ENCODE data around the gene MRGPRG.

Gene MRGPRG

DNA sequence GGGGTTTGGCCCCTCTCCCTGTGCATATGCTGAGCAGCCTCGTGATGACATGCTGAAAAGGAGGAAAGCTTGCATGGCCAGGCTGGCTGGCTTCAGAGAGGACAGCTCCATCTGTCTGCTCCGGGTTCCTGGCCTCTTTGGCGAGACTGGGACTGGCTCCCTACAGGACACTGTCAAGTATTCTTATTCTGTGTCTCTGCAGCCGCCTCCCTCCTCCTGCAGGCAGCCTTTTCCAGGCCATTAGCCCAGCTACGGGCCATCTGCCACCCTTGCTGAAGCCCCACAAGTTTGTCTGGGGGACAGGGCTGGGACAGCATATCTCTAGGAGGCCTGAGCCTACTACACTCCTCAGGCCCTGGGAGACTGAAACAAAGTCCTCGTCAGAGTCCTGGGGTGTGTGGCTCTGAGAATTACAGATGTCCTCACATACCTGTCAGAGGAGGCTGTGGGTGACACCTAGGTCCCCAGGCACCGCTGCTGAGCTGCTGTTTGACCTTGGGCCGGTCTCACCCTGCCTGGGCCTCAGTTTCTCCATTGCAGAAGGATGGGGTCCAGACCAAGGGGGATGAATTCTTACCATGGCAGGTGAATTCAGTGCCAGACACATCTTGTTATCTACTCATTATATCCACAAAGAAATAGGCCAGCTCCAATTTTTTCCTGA lies 11.0 kb downstream of the MRGPRG start:
- DNase-seq (ENCODE audit: low read depth): no peak

DNA sequence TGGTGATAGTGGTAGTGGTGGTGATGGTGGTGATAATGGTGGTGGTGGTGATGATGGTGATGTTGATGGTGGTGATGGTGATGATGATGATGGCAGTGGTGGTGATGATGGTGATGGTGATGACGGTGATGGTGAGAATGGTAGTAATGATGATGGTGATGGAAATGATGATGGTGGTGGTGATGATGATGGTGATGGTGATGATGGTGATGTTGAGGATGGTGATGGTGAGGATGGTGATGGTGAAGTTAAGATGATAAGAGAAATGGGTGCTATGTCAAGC lies 11.8 kb downstream of the MRGPRG start:
- DNase-seq (ENCODE audit: low read depth): no peak

DNA sequence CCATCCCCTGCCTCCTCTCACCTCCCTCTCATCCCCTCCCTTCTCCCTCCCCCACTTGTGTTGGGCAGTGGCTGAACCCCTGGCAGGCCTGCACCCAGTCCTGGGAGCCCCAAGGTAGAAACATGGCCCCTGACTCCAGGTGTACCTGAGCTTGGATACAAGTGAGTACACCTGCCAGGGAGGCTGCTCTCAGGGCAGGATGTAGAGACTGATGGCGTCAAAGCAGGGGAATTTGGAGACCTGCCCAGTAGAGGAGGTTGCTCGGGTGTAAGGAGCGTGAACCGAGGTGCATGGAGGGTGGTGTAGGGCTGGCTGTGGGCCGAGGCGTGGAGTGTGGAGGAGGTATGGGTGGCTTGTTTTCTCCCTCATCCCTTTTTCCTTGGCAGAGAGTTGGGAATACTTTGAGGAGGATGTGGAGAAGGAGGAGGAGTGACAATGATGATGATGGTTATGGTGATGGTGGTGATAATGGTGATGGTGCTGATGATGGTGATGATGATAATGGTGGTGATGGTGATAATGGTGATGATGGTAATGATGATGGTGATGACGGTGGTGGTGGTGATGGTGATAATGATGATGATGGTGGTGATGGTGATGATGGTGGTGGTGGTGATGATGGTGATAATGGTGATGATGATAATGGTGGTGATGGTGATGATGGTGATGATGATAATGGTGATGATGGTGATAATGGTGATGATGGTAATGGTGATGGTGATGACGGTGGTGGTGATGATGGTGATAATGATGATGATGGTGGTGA lies 12.3 kb downstream of the MRGPRG start:
- no peak for DNase-seq (ENCODE audit: low read depth)

DNA sequence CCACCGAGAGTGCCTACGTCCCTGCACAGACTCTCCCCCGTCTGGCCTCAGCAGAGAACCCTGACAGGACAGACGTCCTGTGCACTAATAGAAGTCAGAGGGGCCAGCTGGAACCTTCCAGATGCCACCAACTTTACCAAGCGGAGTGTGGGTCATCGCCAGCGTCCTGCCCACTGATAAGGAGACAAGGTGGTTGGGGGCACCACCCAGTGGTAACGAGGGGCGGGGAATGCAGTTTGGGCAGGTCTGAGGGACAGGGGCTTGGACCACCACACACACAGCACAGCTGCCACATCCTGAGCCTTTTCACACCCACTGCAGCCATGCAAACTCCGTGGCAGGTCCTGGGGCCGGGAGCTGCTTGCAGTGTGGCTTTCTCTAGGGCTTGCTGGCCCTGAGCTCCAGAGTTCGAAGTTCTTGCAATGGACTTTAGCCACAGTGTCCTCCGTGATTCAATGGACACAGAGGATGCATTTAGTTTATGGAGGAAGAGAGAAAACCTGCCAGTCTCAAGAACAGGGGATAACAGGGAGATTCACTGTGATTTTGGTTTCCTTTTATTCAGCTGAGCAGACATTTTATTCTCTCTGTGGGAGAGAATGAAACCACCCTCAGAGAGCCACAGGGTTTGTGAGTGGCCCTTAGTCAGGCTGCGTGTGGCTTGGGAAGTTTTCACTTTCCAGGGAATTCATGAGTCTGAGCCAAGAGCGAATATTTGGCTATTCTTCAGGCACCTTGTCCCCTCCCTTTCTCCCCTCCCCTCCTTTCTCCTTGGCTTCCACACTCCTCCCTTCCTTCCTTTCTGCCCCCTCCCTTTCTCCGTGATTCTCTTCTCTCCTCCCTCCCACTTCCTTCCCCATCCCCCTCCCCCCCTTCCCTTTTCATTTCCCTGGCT lies 13.1 kb downstream of the MRGPRG start:
- no peak for DNase-seq (ENCODE audit: low read depth)

DNA sequence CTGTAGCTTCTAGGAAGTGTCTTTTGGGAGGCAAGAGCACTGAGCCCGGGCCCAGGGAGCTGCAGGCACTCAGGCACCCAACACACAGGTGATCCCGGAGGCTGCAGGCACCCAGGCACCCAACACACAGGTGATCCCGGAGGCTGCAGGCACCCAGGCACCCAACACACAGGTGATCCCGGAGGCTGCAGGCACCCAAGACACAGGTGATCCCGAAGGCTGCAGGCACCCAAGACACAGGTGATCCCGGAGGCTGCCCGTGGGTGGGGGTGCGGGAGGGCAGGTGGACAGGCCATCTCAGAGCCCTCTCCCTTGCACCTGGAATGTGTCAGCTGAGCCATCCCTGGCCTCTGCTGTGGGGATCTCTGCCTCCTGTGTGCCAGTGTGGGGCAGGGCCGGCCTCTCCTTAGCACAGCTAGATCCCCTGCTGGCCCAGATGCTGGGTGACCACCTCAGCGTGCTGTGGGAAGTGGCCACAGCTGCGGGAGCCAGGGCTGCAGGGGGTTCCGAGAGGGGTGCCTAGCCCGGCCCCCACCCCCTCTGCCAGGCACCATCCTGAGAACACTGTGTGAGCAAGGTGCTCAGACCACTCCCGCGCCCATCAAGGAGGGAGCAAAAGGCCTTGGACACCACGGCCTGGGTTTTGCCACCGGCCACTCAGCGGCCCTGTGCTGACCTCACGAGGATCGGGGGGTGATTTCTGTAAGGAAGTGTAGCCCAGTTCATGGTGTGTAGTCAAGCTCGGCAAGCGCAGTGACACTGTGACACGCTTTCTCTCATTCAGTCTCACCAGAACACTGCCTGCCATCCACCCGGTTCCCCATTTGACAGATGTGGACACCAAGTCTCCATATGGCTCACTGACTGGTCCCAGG lies 14.2 kb downstream of the MRGPRG start:
- no peak for DNase-seq (ENCODE audit: low read depth)

DNA sequence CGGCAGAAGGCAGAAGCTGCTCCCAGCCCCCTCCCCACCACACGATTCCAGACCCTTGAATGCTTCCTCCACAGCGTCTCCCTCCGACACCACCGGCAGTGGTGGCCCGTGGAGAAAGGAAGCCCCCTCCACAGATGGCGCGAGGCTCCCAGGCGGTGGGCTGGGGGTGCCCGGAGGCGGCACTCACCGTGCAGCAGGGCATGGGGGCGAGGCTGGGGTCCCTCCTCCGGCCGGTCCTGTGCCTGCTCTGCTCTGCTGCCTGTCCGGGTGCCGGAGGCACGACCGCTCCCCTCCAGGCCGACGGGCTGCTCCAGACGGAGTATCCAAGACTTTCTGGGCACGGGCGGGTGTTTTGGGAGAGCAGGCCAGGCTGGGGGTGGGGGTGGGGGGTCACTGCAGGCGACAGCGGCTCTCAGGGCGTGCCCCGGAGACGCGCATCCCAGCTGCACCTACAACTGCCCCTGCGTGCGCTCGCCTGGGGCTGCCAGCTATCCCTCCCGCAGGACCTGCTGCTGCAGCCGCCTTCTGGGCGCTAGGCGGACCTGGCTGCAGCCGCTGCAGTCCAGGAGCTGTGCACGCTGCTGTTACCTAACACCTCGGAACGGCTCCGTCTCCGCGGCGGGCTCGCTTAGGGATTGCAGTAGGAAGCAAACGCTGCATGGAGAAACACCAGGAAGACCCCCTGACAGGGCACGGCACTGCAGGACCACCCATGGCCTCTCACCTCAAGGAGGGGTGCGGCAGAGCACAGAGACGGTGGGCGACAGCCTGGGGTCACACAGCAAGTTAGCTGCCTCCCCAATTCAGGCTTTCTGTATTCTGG lies 15.2 kb downstream of the MRGPRG start:
- DNase-seq (ENCODE audit: low read depth): no peak

DNA sequence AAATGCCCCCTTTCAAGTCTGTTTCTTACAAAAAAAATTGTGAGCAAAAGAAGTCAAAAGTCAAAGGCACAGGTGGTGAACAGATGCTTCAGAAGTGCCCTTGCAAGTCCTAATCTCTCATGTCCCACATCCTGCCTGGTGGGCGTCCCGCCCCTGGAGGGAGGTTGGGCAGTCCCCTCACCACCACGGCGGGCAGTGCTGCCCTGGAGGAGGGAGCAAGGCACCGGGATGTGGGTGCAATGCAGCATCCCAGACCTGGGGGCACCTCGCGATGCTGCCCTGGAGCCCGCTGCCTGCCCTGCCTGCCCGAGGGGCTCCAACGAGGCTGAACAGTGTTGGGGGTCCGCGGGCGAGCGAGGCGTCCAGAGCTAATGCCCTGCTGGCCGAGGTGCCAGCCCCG lies 15.9 kb downstream of the MRGPRG start:
- no peak for DNase-seq (ENCODE audit: low read depth)

DNA sequence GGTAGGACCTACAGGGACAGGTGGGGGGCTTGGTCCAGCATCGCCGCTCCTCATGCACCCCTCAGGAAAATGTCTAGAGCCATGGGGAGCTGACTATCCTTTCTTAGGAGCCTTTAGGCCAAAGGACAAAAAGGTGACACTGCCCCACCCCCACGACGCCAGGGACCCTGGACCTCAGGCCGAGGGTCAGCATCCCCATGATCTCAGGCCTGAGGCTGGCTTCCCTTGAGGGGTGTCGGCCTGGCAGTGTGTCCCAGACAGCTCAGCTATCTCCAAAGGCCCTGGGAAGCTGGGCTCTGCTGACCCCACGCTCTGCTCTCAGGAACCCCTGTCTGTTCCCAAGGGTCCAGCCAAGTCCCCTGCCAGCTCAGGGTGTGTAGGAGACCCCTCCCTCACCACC lies 16.3 kb downstream of the MRGPRG start:
- DNase-seq (ENCODE audit: low read depth): no peak

DNA sequence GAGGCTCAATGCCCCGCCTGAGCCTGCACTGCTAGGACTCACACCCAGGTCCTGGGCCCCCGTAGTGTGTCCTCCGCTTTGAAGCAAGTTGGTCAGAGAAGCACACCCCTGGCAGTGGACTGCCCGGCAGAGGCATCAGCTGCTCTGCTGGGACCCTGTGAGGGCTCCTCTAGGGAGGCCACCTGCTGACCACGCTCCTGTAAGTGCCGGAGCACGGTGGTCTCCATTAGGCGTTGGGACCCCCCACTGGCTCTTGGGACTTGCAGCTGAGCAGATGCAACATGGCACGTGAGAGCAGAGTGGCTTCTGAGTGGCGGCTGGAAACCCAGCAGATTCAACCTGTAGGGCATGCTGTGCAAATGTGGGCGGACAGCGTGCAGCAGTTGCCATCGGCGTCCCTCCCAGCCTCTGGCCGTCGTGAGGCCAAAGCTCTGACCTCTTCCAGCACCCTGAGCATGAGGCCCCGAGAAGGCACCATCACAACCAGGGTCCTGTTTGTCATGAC lies 16.9 kb downstream of the MRGPRG start:
- DNase-seq (ENCODE audit: low read depth): no peak

DNA sequence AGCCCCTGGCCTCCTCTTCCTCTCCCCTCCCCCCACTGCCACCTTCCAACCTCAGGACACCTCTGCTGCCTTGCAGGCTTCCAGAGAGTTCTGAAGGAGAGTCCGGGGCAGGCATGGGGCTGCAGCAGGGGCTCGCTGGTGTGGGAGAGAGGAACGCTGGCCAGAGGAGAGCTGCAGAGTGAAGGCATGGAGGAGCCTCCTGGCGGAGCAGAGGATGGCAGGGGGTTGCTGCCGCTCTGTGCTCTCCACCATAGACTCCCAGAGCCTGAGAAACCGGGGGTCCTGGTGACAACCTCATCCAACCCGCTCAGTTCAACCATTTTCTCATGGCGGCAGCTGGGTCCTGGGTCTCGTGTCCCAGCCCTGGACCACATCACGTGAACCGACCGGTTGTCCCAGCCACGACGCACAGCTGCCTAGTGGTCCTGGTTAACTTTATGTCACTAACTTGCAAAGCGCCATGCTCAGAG lies 17.5 kb downstream of the MRGPRG start:
- no peak for DNase-seq (ENCODE audit: low read depth)

DNA sequence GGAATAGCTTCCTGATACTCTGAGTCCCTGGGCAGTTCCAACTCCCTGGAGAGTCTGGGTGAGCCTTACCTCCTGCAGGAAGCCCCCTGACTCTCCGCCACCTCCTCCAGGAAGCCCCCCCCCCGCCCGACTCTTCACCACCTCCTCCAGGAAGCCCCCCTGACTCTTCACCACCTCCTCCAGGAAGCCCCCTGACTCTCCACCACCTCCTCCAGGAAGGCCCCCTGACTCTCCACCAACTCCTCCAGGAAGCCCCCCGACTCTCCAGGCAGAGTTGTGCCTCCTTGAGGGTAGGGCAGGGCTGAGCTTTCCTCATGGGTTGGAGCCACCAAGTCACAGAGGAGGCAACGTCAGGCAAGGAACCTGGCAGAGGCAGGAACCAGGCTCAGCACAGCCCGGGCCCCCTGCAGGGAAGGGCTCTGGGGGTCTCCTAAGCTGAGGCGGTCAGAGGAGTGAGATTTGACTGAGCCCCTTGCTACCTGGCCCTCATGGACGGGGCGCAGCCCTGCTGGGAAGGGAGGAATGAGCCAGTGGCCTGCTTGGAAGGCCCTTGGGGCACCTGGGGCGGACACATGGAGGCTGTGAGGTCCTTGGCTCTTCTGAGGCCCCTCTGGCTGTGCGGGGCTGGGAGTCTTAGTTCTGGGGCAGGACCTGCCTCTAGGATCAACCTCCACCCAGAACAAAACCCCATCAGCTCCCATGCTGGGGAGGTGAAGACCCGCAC lies 18.1 kb downstream of the MRGPRG start:
- no peak for DNase-seq (ENCODE audit: low read depth)

DNA sequence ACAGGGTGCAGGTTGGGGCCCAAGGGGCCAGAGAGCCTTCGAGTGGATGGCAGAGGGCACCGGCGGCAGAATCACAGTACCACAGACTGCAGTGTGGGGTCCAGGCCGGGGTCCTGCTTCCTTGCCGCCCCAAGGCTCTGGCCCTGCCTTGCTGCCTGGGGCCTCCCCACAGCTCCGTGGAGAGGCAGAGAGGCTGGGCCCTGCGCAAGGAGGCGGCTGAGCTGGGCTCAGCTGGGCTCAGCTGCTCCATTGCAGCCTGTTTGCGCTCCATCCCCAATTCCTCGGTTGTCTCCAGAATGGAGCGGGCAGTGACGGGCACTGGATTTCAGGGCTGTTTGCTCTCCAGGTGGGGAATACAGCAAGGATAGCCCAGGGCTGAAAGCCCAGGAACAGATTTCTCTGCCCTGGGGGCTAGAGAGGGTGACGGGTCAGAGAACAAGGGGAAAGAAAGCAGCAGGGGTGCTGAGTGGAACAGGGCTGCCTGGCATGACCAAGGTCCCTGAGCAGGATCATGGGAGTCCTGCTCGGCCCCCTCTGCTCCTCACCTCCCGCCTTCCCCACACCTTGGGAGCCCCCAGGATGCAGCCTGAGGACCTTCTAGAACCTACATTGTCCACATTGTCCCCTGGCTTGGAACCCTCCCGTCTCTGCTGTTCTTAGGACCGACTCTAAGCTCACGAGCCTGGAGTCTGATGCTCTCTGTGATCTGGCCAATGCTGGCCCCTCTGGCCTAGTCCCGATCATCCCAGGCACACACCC lies 18.9 kb downstream of the MRGPRG start:
- DNase-seq (ENCODE audit: low read depth): no peak

DNA sequence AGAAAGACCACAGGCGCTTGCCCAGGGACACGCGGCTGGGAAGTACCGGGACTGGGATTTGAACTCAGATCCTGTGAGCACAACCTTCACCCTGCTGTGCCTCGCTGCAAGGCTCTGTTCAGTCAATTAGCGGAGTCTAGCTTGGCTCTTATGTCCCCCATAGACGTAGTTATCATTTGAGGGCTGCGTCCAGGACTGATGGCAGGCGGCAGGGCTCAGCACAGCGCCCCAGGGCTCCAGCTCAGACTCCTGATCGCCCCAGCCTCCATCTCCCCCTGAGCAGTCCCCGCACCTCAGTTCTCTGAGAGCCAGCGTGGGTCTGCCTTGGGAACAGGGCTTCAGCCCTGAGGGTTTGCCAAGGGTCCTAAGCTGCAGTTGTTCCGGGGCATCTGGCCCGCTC lies 19.8 kb downstream of the MRGPRG start:
- no peak for DNase-seq (ENCODE audit: low read depth)

DNA sequence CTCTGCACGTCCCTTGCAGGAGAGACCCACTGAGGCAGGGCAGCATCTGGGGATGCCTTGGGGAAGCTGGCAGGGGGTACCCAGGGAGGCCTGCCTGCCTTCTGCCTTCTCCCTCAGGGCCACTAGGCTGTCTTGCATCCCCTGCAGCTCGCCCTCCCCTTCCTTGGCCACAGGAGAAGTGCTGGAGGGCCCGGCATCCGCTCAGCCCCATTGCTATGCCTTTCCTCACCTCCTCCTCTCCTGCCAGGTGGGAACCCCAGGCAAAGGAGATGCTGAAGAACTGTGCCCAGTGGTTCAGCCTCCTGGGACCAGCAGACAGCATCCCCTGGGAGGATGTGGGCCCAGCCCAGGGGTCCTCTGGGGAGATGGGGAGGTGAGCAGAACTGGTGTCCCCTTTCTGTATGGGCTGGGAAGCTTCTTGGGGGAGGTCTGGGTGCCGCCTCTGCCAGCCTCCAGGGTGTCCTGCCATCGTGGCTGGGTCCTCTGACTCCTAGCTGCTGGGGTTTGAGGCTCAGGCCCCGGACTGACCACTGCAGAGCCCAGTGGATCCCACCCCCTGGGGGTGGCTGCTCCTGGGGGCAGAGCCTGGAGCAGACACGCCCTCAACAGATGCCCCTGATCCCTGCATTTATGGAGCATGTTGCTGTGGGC lies 20.6 kb downstream of the MRGPRG start:
- no peak for DNase-seq (ENCODE audit: low read depth)

DNA sequence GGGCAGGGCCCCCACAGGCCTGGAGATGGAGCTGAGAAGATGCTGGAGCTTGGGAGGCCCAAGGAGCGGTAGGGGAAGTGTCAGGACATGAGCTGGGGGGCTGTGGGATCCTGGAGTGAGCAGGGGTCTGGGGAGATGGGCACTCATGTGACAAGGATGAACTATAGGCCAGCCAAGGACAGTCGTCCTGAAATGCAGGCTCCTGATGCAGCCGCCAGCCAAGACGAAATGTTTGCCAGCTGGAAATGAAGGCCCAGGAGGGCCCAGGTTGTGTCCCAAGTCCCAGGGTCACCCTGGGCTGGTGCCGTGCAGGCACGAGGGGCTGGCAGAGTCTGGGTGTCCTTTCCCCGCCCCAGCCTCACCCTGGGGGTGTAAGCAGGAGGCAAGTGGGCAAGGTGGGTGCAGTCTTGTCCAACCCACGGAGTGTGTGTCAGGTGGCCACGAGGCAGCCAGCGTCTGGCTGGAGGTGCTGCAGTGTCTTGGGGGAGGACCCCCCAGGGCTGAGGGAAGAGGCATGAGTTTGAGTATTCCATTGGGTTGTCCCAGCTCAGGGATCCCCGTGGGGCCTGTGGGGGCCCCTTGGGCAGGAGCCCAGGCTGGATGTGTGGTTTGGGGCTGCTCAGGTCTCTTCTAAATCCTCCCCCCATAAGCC lies 21.4 kb downstream of the MRGPRG start:
- DNase-seq (ENCODE audit: low read depth): no peak

DNA sequence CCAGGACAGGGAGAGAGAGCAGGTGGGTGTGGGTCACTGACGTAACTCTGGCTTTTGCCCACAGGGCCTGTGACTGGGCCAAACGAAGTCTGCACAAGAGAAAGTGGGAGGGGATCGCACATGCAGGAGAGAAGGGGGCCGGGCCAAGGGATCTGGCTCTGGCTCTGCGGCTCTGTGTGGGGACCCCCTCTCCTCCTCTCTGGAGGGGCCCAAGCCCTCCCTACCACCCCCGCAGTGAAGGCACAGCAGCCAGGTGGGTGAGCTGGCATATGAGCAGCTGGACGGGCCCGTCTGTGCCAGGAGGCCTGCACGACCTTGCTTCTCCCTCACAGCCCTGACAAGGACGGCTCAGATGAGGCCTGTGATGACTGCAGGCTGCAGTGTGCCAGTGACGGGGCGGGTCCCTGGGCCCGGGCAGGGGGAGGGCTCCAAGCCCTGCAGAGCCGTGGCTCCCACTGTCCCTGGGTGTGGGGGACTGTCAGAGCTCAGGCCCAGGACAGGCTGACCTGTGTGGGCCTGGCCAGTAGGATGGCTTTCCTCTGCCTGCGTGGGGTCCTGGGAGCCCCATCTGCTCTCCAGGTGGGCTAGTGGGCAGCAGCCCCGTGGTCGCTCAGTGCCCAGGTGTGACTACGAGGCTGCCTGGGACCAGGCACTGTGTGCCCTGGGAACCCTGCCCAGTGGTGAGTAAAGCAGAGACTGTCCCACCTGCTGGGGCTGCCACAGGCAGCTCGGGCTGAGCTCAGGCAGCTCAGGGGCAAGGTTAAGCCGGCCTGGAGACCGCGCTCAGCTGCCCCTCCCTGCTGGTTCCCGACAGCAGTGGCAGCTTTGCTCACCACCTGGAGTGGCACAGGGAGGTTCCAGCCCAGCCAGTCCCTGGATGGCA lies 22.2 kb downstream of the MRGPRG start:
- no peak for DNase-seq (ENCODE audit: low read depth)

Data from HS-27A (cell line).